Activated naive CD4-positive, alpha-beta T cell treated with anti-CD3 and anti-CD28 coated beads, Interleukin-2, amount 50 U/mL, for 16 hours (primary cell): ENCODE data around the gene PTH1R.

Experiments
- DNase-seq: peaks from one replicate; pipeline ENCODE4 v3.0.0-alpha.2; 2020

PTH1R gene

GRCh38 chr3:46917257-46917656 lies 39.7 kb downstream of the PTH1R start:
- DNase-seq: no peak

GRCh38 chr3:46918202-46918601 lies 40.7 kb downstream of the PTH1R start:
- no peak for DNase-seq

GRCh38 chr3:46918634-46919033 lies 41.1 kb downstream of the PTH1R start:
- DNase-seq: no peak

GRCh38 chr3:46921041-46921440 lies 43.5 kb downstream of the PTH1R start:
- no peak for DNase-seq

- no peak for DNase-seq
Measured at GRCh38 chr3:46921871-46922271, 44.4 kb downstream of the PTH1R start.

GRCh38 chr3:46922426-46922825 lies 44.9 kb downstream of the PTH1R start:
- DNase-seq: no peak

GRCh38 chr3:46922871-46923558 lies 45.5 kb downstream of the PTH1R start:
- DNase-seq: no peak

GRCh38 chr3:46923559-46924350 lies 46.2 kb downstream of the PTH1R start:
- peak; percentile 35 for DNase-seq

GRCh38 chr3:46924921-46925584 lies 47.5 kb downstream of the PTH1R start:
- no peak for DNase-seq

- DNase-seq: no peak
Measured at GRCh38 chr3:46925585-46925934, 48.0 kb downstream of the PTH1R start.

- no peak for DNase-seq
Measured at GRCh38 chr3:46926039-46926438, 48.5 kb downstream of the PTH1R start.

- no peak for DNase-seq
Measured at GRCh38 chr3:46926447-46926846, 48.9 kb downstream of the PTH1R start.

- DNase-seq: no peak
Measured at GRCh38 chr3:46926871-46927717, 49.6 kb downstream of the PTH1R start.

- no peak for DNase-seq
Measured at GRCh38 chr3:46927718-46928073, 50.2 kb downstream of the PTH1R start.

- no peak for DNase-seq
Measured at GRCh38 chr3:46928282-46928681, 50.8 kb downstream of the PTH1R start.

GRCh38 chr3:46929324-46929723 lies 51.8 kb downstream of the PTH1R start:
- DNase-seq: no peak

GRCh38 chr3:46930166-46930944 lies 52.8 kb downstream of the PTH1R start:
- no peak for DNase-seq

GRCh38 chr3:46930945-46931403 lies 53.5 kb downstream of the PTH1R start:
- DNase-seq: no peak

GRCh38 chr3:46931631-46932331 lies 54.3 kb downstream of the PTH1R start:
- no peak for DNase-seq

GRCh38 chr3:46932455-46933225 lies 55.1 kb downstream of the PTH1R start:
- DNase-seq: no peak

- no peak for DNase-seq
Measured at GRCh38 chr3:46933261-46933660, 55.7 kb downstream of the PTH1R start.
